Smooth muscle cell (in vitro differentiated cells): ENCODE data around the gene FCRL6. TPM values are rescaled to one million over a fixed set of nuclear protein-coding genes. Genes with fewer than 3 reads are reported as not detected.
A peak's percentile ranks its signal among the peaks of the same experiment; 100 is the strongest.

ENCODE experiments used
- DNase-seq: peaks from one replicate; lab custom pipeline; 2025; ENCODE audit not compliant: unreplicated experiment; lab: John Stamatoyannopoulos, UW
- H2AFZ ChIP-seq: fragments of 200-600 bp; sonication (generic); 2 replicates; pipeline ENCODE4 v1.6.0; 2016; ENCODE audit warnings: antibody characterized with exemption, low read depth, mild to moderate bottlenecking
- H3F3A ChIP-seq: fragments of 200-600 bp; sonication (generic); 2 replicates; pipeline ENCODE4 v1.6.0; 2017; ENCODE audit warnings: antibody characterized with exemption, low read depth
- H3K27ac ChIP-seq: fragments of 200-600 bp; sonication (generic); 2 replicates; pipeline ENCODE4 v1.5.1; 2016; ENCODE audit warnings: low read depth, mild to moderate bottlenecking
- H3K27me3 ChIP-seq: fragments of 200-600 bp; sonication (generic); 2 replicates; pipeline ENCODE4 v1.6.1; 2016; ENCODE audit warnings: low read depth, mild to moderate bottlenecking
- H3K36me3 ChIP-seq: fragments of 200-600 bp; sonication (generic); 2 replicates; pipeline ENCODE4 v1.5.1; 2016; ENCODE audit warnings: low read depth
- H3K4me1 ChIP-seq: fragments of 200-600 bp; sonication (generic); 2 replicates; pipeline ENCODE4 v1.5.1; 2016; ENCODE audit warnings: low read depth
- H3K4me2 ChIP-seq: fragments of 200-600 bp; sonication (generic); 2 replicates; pipeline ENCODE4 v1.6.0; 2016; ENCODE audit warnings: mild to moderate bottlenecking
- H3K4me3 ChIP-seq: fragments of 200-600 bp; sonication (generic); 2 replicates; pipeline ENCODE4 v1.5.1; 2016; ENCODE audit warnings: mild to moderate bottlenecking
- H3K79me2 ChIP-seq: fragments of 200-600 bp; sonication (generic); 2 replicates; pipeline ENCODE4 v1.6.0; 2016; ENCODE audit warnings: low read depth, mild to moderate bottlenecking
- H3K9ac ChIP-seq: fragments of 200-600 bp; sonication (generic); 2 replicates; pipeline ENCODE4 v1.6.0; 2016; ENCODE audit warnings: low read depth
- H3K9me3 ChIP-seq: fragments of 200-600 bp; sonication (generic); replicated peaks from 2 replicates; pipeline ENCODE4 v1.5.1; 2016; ENCODE audit warnings: low read depth
- H4K20me1 ChIP-seq: fragments of 200-600 bp; sonication (generic); 2 replicates; pipeline ENCODE4 v1.6.0; 2016; ENCODE audit warnings: low read depth
- CTCF ChIP-seq: fragments of 200-600 bp; sonication (generic); IDR thresholded peaks from 2 replicates; pipeline ENCODE4 v1.5.1; 2017; ENCODE audit warnings: borderline replicate concordance, mild to moderate bottlenecking, antibody characterized with exemption; ENCODE audit not compliant: insufficient read depth, poor library complexity, severe bottlenecking
- WGBS: methylation state at CpG from one replicate; pipeline ENCODE4 v1.1.7; 2016; ENCODE audit warnings: low lambda C conversion rate; 5-methylcytosine and 5-hydroxymethylcytosine counted together
- polyA plus RNA-seq: library from polyadenylated mRNA; unstranded; fragments of >200 nt; fragmentation: Nextera tagmentation; extraction: Ambion mirVana; gene quantifications from 2 replicates; pipeline ENCODE4 v1.2.1, GENCODE V29; 2016
- total RNA-seq: library from RNA; depleted of rRNA; stranded (reverse); fragments of >200 nt; gene quantifications from 2 replicates; pipeline ENCODE4 v1.2.3, GENCODE V29; 2014

FCRL6 gene
- total and polyA plus RNA-seq, 2 experiments from 2014 or later, result not detected

- TF ChIP-seq CTCF, result no peak
- Histone ChIP-seq H3K9ac (no peak overlapping the region), H3K79me2 (no peaks in the 10 kb centered on the region), H3K27me3 (no peaks in the 10 kb centered on the region), H3K9me3 (no peaks in the 10 kb centered on the region), H3K4me3 (no peak overlapping the region), H3K36me3 (no peaks in the 10 kb centered on the region), H4K20me1 (no peaks in the 10 kb centered on the region), H2AFZ (no peak overlapping the region), H3K27ac (peak overlapping the region; percentile 81), H3K4me1 (peaks cover 18% of the 10 kb centered on the region), H3F3A (no peaks in the 10 kb centered on the region), H3K4me2 (peak overlapping the region; percentile 40)
- 74% methylated on average over 18 of the region's 18 CpGs for WGBS
- no peak for DNase-seq
Measured at GRCh38 chr1:159829822-159830465, 27.8 kb downstream of the FCRL6 start.

GRCh38 chr1:159830722-159831121 is 28.6 kb downstream of the FCRL6 start:
- Histone ChIP-seq H3K4me2 (peak overlapping the region; percentile 47), H3K4me3 (no peak overlapping the region), H3F3A (no peaks in the 10 kb centered on the region), H3K27me3 (no peaks in the 10 kb centered on the region), H3K27ac (peak overlapping the region; percentile 81), H4K20me1 (no peaks in the 10 kb centered on the region), H3K79me2 (no peaks in the 10 kb centered on the region), H3K9me3 (no peaks in the 10 kb centered on the region), H3K9ac (no peak overlapping the region), H3K36me3 (no peaks in the 10 kb centered on the region), H2AFZ (no peak overlapping the region), H3K4me1 (peaks cover 14% of the 10 kb centered on the region)
- 66% methylated on average over 8 of the region's 8 CpGs for WGBS
- DNase-seq, result no peak
- no peak for TF ChIP-seq CTCF

GRCh38 chr1:159831412-159832141 is 29.4 kb downstream of the FCRL6 start:
- H3K9ac ChIP-seq, result no peak overlapping the region
- H3K79me2 ChIP-seq, result no peaks in the 10 kb centered on the region
- no peaks in the 10 kb centered on the region for H4K20me1 ChIP-seq
- H3K27me3 ChIP-seq, result no peaks in the 10 kb centered on the region
- no peaks in the 10 kb centered on the region for H3K36me3 ChIP-seq
- no peaks in the 10 kb centered on the region for H3F3A ChIP-seq
- no peak for DNase-seq
- H3K4me3 ChIP-seq, result no peak overlapping the region
- no peaks in the 10 kb centered on the region for H3K9me3 ChIP-seq
- peaks cover 14% of the 10 kb centered on the region for H3K4me1 ChIP-seq
- H2AFZ ChIP-seq, result no peak overlapping the region
- H3K27ac ChIP-seq, result no peak overlapping the region
- 21% methylated on average over 7 of the region's 7 CpGs for WGBS
- no peak for TF ChIP-seq CTCF
- H3K4me2 ChIP-seq, result peak overlapping the region; percentile 17
